Epidermal melanocyte (primary cell): Measurements from ENCODE around the gene GSTM1.
"Not testable (repeated sequence)": the region's sequence is repeated elsewhere in the genome, so short reads cannot be mapped to it uniquely, and the experiment has no call there.

Experiments
- DNase-seq: peaks from one replicate; pipeline ENCODE4 v3.0.0; 2011; ENCODE audit warnings: low spot score; ENCODE audit not compliant: insufficient read length

Gene GSTM1

DNA sequence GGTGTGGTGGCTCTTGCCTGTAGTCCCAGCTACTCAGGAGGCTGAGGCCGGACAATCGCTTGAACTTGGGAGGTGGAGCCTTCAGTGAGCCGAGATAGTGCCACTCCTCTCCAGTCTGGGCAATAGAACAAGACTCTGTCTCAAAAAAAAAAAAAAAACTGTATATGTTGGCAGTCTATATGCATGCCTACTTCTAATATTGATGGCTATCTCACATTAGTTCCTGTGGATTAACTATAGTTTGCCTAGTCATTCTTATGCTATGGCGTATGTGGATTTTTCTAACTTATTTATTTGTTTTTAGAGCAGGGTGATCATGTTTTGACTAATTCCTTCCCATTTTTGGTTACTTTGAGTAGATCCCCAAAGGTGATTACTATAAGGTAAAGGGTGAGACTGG is 9.4 kb downstream of the GSTM1 start:
- no peak for DNase-seq

DNA sequence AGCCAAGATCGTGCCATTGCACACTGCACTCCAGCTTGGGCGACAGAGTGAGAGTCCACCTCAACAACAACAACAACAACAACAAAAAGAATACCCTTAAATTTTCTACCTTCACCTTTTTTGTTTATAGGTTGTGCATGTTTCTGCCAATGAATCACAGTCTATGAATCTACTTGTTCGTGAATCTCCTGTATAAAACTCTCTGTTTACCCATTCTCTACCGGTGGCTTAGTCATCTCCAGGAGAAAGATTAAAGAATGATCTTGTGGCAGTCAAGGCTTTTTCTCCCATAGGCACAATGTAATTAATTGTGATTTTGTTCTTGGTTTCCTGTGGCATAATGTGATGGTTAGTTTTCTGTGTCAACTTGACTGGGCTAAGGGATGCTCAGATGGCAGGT is 10.2 kb downstream of the GSTM1 start:
- not testable (repeated sequence) for DNase-seq

DNA sequence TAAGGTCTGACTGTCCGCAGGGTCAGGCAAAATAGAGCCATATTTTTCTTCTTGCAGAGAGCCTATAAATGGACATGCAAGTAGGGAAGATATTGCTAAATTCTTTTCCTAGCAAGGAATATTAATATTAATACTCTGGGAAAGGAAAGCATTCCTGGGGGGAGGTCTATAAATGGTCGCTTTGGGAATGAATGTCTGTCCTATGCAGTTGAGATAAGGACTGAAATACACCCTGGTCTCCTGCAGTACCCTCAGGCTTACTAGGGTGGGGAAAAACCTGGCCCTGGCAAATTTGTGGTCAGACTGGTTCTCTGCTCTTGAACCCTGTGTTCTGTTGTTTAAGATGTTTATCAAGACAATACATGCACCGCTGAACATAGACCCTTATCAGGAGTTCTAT is 15.3 kb downstream of the GSTM1 start:
- not testable (repeated sequence) for DNase-seq

DNA sequence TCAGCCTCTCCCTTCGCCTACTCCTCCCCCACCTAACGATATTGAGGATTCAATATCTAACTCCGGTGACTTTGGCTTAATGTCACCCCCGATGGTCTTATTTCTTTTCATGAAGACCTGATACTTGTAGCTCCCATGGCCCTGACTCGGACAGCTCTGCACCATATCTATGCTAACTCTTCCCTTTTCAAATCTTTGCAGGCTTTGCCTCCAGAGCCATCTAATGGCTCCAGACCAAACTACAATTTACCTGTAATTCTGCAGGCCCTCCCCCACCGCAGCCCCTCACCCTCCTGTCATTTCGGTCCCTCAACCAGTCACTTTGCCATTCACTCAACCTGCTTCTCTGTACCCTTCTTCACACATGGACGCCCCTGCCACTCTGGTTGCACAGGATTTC is 16.6 kb downstream of the GSTM1 start:
- DNase-seq, result no peak

DNA sequence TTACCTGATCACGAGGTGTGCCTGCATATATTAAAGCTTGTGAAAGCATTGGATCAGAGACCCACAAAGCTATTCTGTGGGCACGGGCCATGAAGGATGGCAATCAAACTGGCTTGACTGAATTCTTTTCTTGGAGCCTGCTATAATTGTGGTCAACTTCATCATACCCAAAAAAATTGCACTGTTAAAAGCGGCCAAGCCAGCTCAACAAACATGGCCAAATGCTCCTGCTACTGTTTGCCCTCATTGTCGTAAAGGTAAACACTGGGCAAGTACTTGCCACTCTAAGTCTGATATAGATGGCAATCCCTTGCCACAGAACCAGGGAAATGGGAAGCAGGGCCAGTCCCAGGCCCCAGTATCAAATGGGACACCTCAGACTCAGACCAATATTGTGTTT is 17.8 kb downstream of the GSTM1 start:
- no peak for DNase-seq

DNA sequence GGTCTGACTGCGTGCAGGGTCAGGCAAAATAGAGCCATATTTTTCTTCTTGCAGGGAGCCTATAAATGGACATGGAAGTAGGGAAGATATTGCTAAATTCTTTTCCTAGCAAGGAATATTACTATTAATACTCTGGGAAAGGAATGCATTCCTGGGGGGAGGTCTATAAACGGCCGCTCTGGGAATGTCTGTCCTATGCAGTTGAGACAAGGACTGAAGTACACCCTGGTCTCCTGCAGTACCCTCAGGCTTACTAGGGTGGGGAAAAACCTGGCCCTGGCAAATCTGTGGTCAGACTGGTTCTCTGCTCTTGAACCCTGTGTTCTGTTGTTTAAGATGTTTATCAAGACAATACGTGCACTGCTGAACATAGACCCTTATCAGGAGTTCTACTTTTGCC is 21.3 kb downstream of the GSTM1 start:
- DNase-seq, result not testable (repeated sequence)

DNA sequence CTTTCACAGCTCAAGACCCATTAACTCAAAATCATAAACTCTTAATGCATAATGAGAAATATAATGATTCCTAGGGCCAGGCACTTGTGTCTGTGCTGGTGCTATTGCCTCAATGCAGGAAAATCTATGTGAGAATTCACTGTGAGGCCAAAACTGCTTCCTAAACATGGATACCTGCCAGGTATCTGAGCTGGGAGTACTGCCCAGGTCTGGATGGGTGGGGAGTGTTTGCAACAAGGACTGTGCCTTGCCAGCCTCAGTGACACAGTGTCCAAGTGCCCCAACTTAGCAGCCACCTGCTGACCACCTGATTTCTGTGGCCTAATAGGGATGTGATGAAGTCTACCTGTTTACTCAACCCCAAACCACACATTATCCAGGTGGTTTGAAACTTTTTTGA is 22.2 kb downstream of the GSTM1 start:
- DNase-seq, result not testable (repeated sequence)

DNA sequence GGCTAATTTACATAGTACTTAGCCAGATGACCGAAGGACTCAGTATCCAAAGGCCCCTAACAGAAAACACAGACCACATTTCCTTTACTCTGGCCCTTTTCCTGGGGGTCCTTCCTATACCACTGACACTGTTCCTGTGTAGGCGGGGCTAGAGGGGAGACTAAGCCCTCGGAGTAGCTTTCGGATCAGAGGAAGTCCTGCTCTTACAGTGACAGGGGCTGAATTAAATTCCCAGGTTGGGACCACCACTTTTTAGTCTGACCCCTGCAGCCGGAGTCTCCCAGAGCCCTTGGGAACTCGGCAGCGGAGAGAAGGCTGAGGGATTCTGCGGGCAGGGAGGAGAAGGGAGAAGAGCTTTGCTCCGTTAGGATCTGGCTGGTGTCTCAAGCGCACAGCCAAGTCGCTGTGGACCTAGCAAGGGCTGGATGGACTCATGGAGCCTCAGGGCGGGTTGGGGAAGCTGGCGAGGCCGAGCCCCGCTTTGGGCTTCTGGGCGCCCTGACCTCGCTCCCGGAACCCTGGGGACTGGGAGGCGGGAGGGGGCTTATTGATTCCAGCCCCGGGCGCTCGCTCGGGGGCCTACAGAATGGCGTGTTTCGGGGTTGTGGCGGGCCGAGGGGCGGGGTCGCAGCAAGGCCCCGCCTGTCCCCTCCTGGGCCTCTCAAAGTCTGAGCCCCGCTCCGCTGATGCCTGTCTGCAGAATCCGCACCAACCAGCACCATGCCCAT is 24.1 kb downstream of the GSTM1 start, which contains the start of gene GSTM5:
Gene GSTM5, plus strand, starts transcription at position 659 of the 728 bp plus-strand sequence. Its CDS starts 62 bp downstream, at position 721.
- DNase-seq, result not testable (repeated sequence)

DNA sequence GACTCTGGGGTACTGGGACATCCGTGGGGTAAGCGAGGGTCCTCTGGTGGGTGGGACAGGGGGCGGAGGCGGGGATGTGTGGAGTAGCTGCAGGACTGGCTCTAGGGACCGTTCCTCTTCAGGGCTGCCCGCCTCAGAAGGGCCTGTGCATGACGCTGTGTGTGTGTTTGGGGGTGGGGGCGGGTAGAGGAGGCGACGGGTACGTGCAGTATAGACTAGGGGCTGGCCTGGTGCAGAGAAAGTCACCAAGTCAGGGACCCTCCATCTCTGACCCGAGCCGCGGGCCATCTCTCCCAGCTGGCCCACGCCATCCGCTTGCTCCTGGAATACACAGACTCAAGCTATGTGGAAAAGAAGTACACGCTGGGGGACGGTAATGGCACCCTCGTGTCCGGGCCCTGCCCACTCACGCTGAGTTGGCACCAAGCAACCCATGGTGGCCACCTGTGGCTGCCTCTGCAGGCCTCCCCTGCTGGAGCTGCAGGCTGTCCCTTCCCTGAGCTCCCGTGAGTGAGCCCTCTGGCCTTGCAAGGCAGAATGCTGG is 24.8 kb downstream of the GSTM1 start:
- DNase-seq, result no peak

DNA sequence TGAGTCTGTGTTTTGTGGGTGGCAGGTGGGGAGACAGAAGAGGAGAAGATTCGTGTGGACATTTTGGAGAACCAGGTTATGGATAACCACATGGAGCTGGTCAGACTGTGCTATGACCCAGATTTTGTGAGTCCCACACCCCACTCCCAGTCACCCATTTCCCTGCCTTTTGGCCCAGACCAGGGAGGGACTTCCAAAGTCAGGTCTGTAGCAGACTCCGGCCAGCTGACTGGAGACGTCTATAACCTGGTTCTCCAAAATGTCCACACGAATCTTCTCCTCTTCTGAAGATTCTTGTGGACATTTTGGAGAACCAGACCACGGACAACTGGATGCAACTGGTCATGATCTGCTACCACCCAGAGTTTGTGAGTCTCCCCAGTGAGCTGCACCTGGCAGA is 26.0 kb downstream of the GSTM1 start:
- DNase-seq, result no peak

DNA sequence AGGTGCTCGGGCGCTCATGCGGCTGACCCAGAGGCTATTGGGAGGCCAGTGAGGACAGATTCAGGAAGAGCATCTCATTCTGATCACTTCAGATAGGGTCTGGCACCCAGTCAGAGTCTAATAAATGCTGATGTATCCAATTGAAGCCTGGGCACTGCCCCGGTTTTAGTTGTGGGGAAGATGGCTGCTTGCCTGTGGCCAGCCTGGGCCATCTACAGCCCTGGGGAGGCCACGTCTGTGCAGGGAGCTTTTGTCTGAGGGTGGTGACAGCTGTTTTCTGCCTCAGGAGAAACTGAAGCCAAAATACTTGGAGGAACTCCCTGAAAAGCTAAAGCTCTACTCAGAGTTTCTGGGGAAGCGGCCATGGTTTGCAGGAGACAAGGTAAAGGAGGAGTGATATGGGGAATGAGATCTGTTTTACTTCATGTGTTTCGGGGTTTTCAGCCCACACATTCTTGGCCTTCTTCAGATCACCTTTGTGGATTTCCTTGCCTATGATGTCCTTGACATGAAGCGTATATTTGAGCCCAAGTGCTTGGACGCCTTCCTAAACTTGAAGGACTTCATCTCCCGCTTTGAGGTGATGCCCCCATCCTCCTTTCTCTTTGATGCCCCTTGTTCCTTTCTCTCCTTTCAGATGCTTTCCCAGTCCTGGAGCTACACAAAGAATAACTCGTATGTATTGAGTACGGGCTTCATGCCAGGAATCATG is 27.2 kb downstream of the GSTM1 start:
- DNase-seq, result no peak

DNA sequence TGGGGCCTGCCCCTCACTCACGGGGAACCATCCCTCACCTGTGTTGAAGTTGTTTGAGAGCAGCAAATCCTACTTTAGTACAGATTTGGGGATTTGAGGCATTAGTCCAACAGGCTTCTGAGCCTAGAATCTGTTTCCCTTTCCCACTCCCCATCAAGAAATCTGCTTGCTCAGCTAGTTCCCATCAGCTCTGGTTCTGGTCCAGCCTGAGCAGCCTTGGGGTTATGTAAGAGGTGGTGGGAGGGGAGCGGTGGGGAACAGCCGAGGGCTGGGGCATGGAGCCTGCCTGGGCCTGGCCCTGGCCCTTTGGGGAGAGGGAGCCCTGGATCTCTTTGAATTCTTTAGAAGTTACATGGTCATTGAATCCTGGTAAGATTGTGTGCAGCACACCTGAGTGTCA is 28.5 kb downstream of the GSTM1 start:
- DNase-seq, result no peak

DNA sequence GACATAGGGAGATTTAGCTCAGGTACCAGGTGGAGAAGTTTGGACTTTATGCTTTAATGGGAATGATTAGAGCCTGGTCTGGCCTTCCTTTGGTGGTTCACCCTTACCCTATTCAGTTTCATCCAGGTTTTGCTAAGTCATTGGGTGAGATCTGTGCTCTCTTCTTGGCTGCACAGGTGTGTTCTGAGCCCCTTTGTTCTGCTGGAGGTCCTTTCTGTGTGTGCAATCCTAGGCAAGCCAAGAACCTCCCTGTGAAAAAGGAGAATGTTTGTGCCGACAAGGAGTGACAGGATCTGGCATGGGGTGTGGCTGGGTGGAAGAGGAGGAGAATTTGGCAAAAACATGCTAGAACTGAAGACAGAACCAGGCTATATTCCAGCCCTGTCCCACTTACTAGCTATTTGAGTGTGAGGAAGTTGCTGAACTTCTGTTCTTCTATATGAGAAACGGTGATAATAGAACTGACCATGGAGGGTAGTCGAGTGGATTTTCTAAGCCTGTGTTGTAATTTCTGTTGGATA is 29.0 kb downstream of the GSTM1 start:
- DNase-seq, result no peak

DNA sequence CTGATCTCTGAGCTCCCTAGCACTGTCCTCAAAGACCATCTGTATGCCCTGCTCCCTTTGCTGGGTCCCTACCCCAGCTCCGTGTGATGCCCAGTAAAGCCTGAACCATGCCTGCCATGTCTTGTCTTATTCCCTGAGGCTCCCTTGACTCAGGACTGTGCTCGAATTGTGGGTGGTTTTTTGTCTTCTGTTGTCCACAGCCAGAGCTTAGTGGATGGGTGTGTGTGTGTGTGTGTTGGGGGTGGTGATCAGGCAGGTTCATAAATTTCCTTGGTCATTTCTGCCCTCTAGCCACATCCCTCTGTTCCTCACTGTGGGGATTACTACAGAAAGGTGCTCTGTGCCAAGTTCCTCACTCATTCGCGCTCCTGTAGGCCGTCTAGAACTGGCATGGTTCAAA is 30.1 kb downstream of the GSTM1 start:
- no peak for DNase-seq

DNA sequence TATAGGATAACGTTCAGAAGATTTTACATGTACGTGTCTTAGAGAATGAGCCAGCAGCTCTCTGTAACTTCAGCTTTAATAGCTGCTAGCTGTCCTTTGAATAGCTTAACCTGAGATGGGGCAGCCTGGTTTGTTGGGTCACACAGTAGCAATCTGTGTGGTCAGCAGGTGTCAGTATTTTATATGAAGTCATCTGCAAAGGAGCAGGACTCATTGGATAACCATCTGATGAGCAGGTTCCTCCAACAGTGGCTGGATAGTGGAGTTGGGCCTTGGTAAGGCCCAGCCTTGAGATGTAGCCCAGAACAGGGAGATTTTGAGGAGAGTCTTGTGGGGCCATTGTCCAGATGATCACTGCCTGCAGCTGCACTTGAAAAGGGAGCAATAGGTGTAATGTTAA is 30.9 kb downstream of the GSTM1 start:
- no peak for DNase-seq

DNA sequence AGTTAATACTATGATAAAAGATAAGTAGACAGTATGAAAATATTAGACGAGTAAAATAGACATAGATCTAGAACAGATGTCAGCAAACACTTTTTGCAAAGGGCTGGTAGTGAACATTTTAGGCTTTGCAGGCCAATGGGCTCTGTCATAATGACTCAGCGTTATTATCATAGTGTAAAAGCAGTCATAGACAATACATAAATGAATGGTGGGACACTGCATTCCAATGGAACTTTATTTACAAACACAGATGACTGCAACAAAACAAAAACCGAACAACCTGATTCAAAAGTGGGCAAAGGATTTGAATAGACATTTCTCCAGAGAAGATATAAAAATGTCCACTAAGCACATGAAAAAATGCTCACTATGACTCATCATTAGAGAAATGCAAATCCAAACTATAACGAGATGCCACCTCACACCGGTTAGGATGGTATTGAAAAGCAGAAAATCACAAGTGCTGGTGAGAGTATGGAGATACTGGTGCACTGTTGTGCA is 31.8 kb downstream of the GSTM1 start:
- DNase-seq, result no peak

DNA sequence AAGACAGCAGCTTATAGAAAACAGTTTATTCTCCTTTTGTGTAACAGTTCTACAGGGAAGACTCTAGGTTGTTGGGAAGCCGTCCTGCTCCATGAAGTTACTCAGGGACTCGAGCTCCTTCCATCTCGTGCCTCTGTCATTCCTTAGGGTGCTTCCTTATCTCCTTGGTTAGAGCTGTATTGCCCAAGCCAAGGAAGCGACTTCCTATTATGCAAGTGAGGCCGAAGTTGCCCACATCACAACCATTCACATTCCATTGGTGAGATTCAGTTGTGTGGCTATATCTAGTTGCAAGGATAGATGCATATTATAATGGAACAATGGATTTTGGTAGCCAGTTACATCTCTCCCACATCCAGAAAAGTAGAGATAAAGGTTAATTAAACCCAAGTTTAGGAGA is 33.4 kb downstream of the GSTM1 start:
- DNase-seq, result no peak

DNA sequence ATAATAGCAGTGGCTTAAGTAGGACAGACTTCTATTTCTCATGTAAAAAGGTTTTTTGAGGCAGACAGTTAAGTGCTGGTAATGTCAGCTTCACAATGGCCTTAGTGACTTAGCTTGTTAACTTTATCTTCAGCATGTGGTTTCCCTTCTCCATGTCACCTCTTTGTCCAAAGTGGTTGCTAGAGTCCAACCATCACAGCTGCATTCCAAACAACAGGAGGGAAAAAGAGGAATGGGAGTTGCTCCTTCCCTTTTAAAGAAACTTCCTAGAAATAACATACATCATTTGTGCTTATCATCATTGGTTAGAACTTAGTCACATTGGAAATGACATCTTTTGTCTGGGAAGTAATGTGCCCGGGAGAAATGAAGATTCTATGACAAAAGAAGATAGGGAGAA is 34.4 kb downstream of the GSTM1 start:
- DNase-seq, result no peak

DNA sequence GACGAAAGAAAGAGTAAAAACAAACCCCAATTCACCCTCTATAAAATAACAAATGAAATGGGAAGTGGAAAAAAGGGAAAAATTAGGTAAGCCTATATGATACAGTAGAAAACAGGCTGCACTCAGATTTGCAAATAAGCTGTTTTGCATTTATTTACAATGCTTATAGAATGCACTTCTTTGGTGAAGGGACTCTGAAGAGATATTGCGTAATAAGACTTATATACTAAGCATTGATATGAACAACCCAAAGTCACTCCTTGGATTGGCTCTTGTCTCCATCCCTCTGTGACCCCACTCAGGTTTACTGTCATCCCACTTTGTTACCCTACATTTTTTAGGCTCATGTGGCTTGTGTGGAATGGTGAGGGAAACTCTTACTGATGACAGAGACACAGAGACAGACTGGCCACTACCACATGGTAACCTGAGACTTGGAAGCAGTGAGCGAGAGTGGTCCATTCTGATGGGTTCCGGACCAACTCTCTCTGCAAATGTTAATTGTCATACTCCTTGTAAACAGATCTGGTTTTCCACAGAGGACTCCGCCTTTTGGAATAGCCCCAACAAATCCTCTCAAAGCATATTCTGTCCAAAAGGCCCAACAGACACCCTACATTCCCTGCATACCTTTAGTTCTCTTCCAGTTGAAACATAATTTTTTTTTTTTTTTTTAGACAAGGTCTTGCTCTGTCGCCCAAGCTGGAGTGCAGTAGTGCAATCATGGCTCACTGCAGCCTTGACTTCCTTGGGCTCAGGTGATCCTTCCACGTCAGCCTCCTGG is 35.5 kb downstream of the GSTM1 start:
- no peak for DNase-seq

DNA sequence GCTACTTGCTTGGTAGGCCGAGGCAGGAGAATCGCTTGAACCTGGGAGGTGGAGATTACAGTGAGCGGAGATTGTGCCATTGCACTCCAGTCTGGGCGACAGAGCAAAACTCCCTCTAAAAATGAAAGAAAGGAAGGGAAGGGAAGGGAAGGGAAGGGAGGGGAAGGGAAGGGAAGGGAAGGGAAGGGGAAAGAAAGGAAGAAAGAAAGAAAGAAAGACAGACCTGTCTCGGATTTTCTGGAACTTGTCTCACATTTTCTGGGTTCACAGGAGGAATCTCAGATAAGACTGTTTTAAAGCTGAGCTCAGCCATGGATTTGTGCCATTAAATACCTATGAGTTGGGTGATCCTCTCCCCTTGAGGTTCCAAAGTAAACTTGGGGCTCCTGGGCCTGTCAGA is 37.3 kb downstream of the GSTM1 start:
- DNase-seq, result no peak

DNA sequence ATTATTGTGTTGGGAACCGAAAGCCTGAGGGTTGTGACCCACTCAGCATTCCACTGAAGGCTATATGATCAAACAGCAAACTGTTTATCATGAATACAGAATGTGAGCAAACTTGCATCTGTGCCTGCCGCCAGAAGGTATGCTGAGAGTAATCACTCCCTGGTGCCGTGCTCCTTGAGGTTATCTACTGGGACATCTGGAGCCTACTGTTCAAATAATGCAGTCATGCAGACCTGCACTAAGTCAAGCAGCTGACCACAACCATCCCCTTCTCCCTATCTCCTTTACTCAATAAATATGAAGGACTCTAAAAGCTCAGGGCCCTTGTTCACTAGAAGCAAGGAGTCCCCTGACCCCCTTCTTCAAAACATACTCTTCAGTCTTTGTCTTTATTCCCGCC is 37.9 kb downstream of the GSTM1 start:
- DNase-seq, result no peak

DNA sequence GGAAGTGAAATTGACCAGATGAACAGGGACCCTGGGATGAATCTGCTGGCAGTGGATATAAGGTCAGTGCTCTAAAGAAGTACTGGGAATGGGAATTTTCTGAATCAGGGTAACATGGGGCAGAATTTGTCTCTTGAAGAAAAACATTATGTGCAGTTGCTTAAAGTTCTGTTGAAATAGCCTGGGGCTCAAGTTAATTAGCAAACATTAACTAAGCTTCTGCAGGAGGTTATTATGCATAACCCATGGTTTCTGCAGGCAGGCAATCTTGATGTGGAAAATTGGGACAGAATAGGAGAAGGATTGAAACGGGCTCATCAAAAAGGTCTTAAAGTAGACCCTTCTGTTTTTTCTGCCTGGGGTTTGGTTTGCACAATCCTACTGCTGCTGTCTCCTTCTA is 38.4 kb downstream of the GSTM1 start:
- no peak for DNase-seq
